AG04450 (cell line): ENCODE results near the gene C2CD2L. TPM values are rescaled to one million over a fixed set of nuclear protein-coding genes. Genes with fewer than 3 reads are reported as not detected.
"Not testable (repeated sequence)": the region's sequence is repeated elsewhere in the genome, so short reads cannot be mapped to it uniquely, and the experiment has no call there.

ENCODE experiments used
- CTCF ChIA-PET: fragments of 300-600, 350-600 bp; formaldehyde crosslinking; extraction: SDS; loops from one replicate; lab custom pipeline; 2022; ENCODE audit warnings: antibody characterized with exemption, inconsistent platforms; lab: Charles Lee
- POLR2A ChIA-PET: fragments of 350-600 bp; formaldehyde crosslinking; extraction: SDS; loops from one replicate; lab custom pipeline; 2021; ENCODE audit warnings: antibody characterized with exemption, inconsistent platforms; lab: Yijun Ruan, JAX
- DNase-seq: peaks from one replicate; pipeline ENCODE4 v3.0.0-alpha.2; 2011; ENCODE audit warnings: low read depth, low spot score
- H3K27ac ChIP-seq: one replicate; pipeline ENCODE4 v1.5.1; 2012; ENCODE audit warnings: low read depth, low read length, control low read depth
- H3K27me3 ChIP-seq: one replicate; pipeline ENCODE4 v1.6.0; 2012; ENCODE audit warnings: low read length; ENCODE audit not compliant: control insufficient read depth, insufficient read depth
- H3K4me3 ChIP-seq: 2 replicates; pipeline ENCODE4 v1.5.1; 2011; ENCODE audit warnings: mild to moderate bottlenecking, low read depth, low read length, control low read depth
- H3K9me3 ChIP-seq: 2 replicates; pipeline ENCODE4 v1.5.1; 2012; ENCODE audit warnings: low read length; ENCODE audit not compliant: control insufficient read depth, insufficient read depth
- polyA minus RNA-seq: library from RNA; depleted of rRNA, polyadenylated mRNA; stranded (reverse); fragments of >200 nt; gene quantifications from 2 replicates; pipeline ENCODE4 v1.2.3, GENCODE V29; 2011; rRNA and poly(A)+ RNA removed
- polyA plus RNA-seq: library from polyadenylated mRNA; depleted of rRNA; stranded (reverse); fragments of >200 nt; gene quantifications from 2 replicates; pipeline ENCODE4 v1.2.3, GENCODE V29; 2011; rRNA removed
- TF ChIP-seq, protein P1 (sequence below): IDR thresholded peaks from 2 replicates; pipeline ENCODE4 v1.5.1; 2011; ENCODE audit warnings: low read depth, low read length, control low read depth, inconsistent platforms

C2CD2L gene
- polyA plus RNA-seq (2.8 and 3.4 TPM in 2 replicates), polyA minus RNA-seq (8.3 and 11.9 TPM in 2 replicates)

DNA sequence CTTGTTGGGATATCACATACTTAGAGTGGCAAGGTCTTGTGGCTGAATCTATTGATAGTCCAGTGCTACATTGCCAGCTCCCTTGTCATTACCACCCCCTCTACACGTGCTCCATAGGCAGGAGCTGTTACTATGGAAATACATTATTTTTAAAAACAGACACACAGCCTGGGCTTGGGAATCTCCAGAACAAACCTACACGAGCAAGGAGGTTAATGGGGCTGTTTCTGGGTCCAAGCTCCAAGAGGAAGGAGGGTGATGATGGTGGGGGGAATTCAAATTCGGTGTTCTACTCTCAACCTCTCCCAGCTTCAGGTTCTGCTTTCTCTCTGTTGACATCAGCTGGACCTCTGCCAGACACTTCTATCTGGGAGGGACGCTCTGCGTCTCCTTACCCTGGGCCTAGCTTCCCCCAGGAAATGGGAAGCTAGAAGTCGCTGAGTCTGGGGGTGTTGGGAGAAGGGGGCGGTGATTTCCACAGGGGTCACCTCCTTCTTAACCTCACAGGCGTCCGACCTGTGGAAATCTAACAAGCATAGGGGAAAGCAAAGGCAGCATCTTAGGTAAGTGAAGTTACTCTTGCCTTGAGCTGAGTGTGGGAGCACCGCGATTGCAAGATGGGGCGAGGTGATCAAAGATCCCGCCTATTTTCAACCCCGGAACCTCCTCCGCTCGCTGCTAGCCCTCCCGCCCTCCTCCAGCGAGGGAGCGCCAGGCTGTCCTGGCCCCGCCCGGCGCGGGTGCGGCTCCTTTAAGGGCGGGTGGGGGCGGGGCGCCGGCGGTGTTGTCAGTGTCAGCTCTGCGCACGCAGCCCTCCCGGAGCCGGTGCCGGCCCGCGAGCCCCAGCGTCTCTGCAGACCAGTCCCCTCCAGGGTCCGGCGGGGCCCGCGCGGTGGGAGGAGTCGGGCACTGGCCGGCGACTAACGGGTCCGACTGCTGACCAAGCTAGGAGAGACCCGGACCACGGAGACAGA, at the start of gene C2CD2L:
TSS of gene C2CD2L (plus strand) at position 781 of the 974 bp plus-strand sequence. CDS start 398 bp downstream, outside the sequence.
- TF ChIP-seq, protein P1, sequence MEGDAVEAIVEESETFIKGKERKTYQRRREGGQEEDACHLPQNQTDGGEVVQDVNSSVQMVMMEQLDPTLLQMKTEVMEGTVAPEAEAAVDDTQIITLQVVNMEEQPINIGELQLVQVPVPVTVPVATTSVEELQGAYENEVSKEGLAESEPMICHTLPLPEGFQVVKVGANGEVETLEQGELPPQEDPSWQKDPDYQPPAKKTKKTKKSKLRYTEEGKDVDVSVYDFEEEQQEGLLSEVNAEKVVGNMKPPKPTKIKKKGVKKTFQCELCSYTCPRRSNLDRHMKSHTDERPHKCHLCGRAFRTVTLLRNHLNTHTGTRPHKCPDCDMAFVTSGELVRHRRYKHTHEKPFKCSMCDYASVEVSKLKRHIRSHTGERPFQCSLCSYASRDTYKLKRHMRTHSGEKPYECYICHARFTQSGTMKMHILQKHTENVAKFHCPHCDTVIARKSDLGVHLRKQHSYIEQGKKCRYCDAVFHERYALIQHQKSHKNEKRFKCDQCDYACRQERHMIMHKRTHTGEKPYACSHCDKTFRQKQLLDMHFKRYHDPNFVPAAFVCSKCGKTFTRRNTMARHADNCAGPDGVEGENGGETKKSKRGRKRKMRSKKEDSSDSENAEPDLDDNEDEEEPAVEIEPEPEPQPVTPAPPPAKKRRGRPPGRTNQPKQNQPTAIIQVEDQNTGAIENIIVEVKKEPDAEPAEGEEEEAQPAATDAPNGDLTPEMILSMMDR, result no peak
- Histone ChIP-seq H3K9me3 (no peaks in the 10 kb centered on the region), H3K27ac (peak within 1 kb of the TSS; percentile 39), H3K27me3 (no peaks in the 10 kb centered on the region), H3K4me3 (peak within 1 kb of the TSS; percentile 80)
- ChIA-PET POLR2A (interaction anchor here (0.7 to 2.4 kb wide), 4 partner anchors 12 to 232 kb away, joined by 3 to 23 read pairs (median 7); partner anchors contain the start of gene HINFP), CTCF (interaction anchor here (0.7 to 2.3 kb wide), 6 partner anchors 12 to 249 kb away, joined by 3 to 8 read pairs (median 4); partner anchors contain the start of gene CBL)
- peak; percentile 64 for DNase-seq

DNA sequence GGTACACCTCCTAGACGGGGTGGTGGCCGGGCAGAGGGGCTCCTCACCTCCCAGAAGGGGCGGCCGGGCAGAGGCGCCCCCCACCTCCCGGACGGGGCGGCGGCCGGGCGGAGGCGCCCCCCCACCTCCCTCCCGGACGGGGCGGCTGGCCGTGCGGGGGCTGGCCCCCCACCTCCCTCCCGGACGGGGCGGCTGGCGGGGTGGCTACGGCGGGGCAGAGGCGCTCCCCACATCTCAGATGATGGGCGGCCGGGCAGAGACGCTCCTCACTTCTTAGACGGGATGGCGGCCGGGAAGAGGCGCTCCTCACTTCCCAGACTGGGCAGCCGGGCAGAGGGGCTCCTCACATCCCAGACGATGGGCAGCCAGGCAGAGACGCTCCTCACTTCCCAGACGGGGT, 48.0 kb upstream of the C2CD2L start:
- H3K4me3 ChIP-seq, DNase-seq, H3K27ac ChIP-seq, H3K9me3 ChIP-seq, H3K27me3 ChIP-seq, POLR2A ChIA-PET: not testable (repeated sequence)
- CTCF ChIA-PET, result interaction anchor here (0.9 kb wide), 1 partner anchor 147 kb away, joined by 4 read pairs; the partner anchor contains the start of gene CBL

DNA sequence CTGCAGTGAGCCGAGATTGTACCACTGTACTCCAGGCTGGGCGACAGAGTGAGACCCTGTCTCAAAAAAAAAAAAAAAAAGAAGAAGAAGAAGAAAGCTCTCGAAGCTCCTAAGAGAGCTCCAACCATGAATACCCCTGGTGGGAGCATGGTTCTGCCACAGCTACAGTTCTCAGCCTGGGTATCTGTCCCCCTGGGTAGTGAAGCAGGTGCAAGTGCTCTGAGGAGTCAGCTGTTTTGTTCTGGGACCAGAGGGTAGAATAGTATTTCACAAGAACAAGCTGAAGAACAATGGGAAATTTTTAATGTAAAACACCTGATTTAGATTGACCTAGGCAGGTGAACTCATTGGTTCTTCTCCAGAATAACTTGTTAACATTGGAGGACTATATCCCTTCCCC, 45.9 kb upstream of the C2CD2L start:
- no peak overlapping the region for H3K4me3 ChIP-seq
- ChIA-PET POLR2A (interaction anchor here (0.6 to 0.7 kb wide), 2 partner anchors 237 to 274 kb away, joined by 6 read pairs; no protein-coding TSS in a partner anchor), CTCF (interaction anchor here (1.7 kb wide), 1 partner anchor 30 kb away, joined by 3 read pairs; no protein-coding TSS in a partner anchor)
- H3K9me3 ChIP-seq, result no peaks in the 10 kb centered on the region; the same call in 1 of the 2 replicates
- no peak overlapping the region for H3K27ac ChIP-seq
- H3K27me3 ChIP-seq, result no peaks in the 10 kb centered on the region
- no peak for DNase-seq
- TF ChIP-seq, protein P1, result no peak

DNA sequence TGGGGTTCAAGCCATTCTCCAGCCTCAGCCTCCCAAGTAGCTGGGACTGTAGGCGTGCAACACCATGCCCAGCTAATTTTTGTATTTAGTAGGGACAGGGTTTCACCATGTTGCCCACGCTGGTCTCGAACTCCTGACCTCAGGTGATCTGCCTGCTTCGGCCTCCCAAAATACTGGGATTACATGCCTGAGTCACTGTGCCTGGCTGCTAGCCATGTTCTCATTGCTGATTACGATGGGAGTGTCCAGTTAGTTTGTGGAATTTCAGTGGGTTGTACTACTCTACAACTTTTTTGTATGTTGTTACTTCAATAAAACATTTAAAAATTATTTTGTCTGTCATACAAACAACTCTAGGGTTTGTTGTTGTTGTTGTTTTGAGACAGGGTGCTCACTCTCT, 44.4 kb upstream of the C2CD2L start:
- CTCF ChIA-PET, result interaction anchor here (1.7 kb wide), 1 partner anchor 31 kb away, joined by 3 read pairs; no protein-coding TSS in a partner anchor
- H3K27ac ChIP-seq, result no peak overlapping the region
- POLR2A ChIA-PET, result no interaction called here
- no peaks in the 10 kb centered on the region for H3K9me3 ChIP-seq
- no peaks in the 10 kb centered on the region for H3K27me3 ChIP-seq
- no peak overlapping the region for H3K4me3 ChIP-seq
- DNase-seq, result no peak
- TF ChIP-seq, protein P1, result no peak

DNA sequence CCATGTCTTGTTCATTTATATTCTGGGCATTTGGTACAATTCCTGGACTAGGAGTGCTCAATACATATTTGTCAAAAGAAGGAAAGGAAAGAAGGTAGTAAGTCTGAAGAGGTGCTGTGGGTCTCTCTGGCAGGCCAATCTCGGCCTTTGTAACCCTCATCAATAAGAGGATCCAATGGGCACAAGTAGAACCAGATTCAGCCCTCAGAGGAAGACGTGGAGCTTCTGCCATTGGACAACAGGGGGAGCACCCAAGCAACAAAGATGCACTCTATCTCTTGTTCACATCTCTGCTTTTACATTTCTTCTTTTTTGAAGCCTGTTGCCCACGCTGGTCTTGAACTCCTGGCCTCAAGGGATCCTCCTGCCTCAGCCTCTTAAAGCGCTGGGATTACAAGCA, 41.8 kb upstream of the C2CD2L start:
- H3K27ac ChIP-seq, result no peak overlapping the region
- no peak for DNase-seq
- no peaks in the 10 kb centered on the region for H3K9me3 ChIP-seq
- TF ChIP-seq, protein P1, result peak; percentile 59
- POLR2A ChIA-PET, result interaction anchor here (0.7 kb wide), 1 partner anchor 104 kb away, joined by 3 read pairs; no protein-coding TSS in a partner anchor
- CTCF ChIA-PET, result interaction anchor here (0.6 to 1.5 kb wide), 3 partner anchors 10 to 131 kb away, joined by 3 to 4 read pairs (median 3); no protein-coding TSS in a partner anchor
- H3K4me3 ChIP-seq, result no peak overlapping the region
- H3K27me3 ChIP-seq, result no peaks in the 10 kb centered on the region
